Cardiac fibroblast (primary cell): ENCODE results near the gene TGM5.
A peak's percentile ranks its signal among the peaks of the same experiment; 100 is the strongest.
"Not testable (repeated sequence)": the region's sequence is repeated elsewhere in the genome, so short reads cannot be mapped to it uniquely, and the experiment has no call there.

Experiments used
- DNase-seq, 2 donors: peaks; one replicate each; pipeline versions ENCODE4 v3.0.0 to v3.0.0-alpha.2; 2010; ENCODE audit warnings: low read depth in 2 of 2
- H3K4me3 ChIP-seq, 2 donors: replicated peaks in 1 of 2; 1 replicate in 1 of 2; 2 replicates in 1 of 2; pipeline ENCODE4 v1.5.1; 2011; ENCODE audit warnings: low read depth in 2 of 2, low read length in 2 of 2, mild to moderate bottlenecking in 2 of 2, moderate library complexity in 1 of 2
- TF ChIP-seq, protein P1 (sequence below): IDR thresholded peaks from one replicate; pipeline ENCODE4 v1.5.1; 2011; ENCODE audit warnings: low read depth, mild to moderate bottlenecking, low read length, inconsistent platforms

Gene TGM5

DNA sequence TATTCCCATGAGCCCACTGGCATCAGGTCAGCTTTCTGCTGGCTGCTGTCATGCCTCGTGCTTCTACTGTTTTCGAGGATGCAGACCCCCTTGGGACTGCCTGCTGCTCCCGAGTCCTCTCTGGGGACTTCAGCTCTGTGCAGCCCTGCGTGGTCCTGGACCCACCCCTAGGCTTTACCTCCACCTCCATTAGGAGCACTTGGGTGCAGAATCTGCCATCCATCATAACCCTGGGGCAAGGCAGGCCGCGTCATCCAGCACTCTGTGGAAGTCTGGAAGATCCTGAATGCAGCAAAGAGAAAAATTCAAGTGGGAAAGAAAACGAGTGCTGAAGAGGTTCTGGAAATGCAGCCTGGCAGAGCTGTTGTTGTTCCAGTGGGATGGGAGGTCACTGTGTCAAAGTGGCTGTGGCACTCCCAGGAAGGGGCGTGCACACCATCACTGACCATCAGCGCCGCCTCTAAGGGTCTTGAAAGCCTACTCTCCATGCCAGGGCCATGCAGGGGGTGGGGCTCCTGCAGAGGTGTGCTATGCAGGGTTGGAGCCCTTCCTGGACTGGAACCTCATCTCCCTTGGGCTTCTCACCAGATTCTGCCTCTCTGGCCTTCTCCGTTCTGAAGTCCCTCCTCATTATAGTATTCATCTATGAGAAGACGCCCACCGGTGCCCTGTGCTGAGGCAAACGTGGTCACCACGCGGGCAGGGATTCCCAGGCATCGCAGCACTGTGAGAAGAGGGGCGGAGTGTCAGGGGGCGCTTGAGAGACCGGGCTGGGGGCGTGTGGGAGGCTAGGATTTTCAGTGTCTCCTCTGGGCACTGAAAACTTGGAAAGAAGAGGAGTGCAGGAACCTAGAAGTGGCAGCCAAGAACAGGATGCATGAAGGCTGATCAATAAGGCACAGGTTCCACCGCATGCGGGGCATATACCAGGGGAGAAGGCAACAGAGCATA lies 58.4 kb downstream of the TGM5 start:
- no peak for DNase-seq
- no peak overlapping the region for H3K4me3 ChIP-seq
- TF ChIP-seq, protein P1, sequence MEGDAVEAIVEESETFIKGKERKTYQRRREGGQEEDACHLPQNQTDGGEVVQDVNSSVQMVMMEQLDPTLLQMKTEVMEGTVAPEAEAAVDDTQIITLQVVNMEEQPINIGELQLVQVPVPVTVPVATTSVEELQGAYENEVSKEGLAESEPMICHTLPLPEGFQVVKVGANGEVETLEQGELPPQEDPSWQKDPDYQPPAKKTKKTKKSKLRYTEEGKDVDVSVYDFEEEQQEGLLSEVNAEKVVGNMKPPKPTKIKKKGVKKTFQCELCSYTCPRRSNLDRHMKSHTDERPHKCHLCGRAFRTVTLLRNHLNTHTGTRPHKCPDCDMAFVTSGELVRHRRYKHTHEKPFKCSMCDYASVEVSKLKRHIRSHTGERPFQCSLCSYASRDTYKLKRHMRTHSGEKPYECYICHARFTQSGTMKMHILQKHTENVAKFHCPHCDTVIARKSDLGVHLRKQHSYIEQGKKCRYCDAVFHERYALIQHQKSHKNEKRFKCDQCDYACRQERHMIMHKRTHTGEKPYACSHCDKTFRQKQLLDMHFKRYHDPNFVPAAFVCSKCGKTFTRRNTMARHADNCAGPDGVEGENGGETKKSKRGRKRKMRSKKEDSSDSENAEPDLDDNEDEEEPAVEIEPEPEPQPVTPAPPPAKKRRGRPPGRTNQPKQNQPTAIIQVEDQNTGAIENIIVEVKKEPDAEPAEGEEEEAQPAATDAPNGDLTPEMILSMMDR: no peak

- DNase-seq: no peak
- TF ChIP-seq, protein P1: no peak
- H3K4me3 ChIP-seq: no peak overlapping the region
Measured at GRCh38 chr15:43207024-43207423, 59.7 kb downstream of the TGM5 start.

GRCh38 chr15:43206054-43206453 lies 60.7 kb downstream of the TGM5 start:
- no peak overlapping the region for H3K4me3 ChIP-seq
- TF ChIP-seq, protein P1: no peak
- no peak for DNase-seq

DNA sequence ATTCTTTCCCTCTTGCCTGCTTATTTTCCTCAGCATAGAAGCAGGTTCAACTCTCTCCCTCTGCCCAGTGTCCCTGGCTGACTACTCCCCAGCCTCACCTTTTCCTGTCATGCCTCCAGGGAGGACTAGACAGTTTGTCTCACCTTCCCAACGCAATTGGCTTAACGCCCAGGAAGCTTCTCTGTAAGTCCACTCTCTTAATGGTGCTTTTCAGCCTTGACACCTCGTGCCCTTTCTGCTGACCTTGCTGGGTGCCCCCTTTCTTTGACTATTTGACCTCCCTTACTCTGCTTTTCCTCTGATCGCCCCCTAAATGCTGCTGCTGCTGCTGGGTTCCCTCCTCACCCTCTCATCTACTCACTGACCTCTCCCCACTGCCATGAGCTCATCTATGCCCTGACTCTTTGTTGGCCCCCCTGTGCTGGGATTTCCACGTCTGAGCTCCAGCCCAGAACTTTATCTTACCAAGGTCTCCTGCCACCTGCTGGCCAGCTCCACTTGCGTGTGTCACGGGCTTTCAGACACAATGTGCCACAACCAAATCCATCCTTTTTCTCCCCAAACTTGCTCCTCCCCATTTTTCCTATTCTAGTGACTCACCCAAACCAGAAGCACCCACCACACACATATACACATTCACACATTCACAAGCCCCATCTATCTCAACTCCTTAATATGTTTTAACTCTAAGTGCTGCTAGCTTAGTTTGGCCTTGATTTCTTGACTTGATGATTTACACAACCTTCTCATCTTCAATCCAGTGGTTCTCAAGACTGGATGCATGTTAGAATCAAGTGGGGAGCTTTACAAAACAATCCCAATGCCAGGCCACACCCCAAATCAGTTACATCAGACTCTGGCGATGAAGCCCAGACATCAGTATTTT lies 62.5 kb downstream of the TGM5 start:
- TF ChIP-seq, protein P1: peak; percentile 77
- no peak overlapping the region for H3K4me3 ChIP-seq
- DNase-seq: peak; percentile 62 to 80

GRCh38 chr15:43199945-43200488 lies 66.7 kb downstream of the TGM5 start:
- TF ChIP-seq, protein P1: no peak
- no peak overlapping the region for H3K4me3 ChIP-seq
- no peak for DNase-seq

GRCh38 chr15:43198992-43199391 lies 67.7 kb downstream of the TGM5 start:
- TF ChIP-seq, protein P1: no peak
- no peak for DNase-seq
- H3K4me3 ChIP-seq: no peak overlapping the region

GRCh38 chr15:43198556-43198955 lies 68.2 kb downstream of the TGM5 start:
- not testable (repeated sequence) for H3K4me3 ChIP-seq, DNase-seq

DNA sequence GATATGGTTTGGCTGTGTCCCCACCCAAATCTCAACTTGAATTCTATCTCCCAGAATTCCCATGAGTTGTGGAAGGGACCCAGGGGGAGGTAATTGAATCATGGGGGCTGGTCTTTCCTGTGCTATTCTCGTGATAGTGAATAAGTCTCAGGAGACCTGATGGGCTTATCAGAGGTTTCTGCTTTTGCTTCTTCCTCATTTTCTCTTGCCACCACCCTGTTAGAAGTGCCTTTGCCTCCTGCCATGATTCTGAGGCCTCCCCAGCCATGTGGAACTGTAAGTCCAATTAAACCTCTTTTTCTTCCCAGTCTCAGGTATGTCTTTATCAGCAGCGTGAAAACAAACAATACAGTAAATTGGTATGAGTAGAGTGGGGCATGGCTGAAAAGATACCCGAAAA lies 69.0 kb downstream of the TGM5 start:
- not testable (repeated sequence) for H3K4me3 ChIP-seq, DNase-seq
